Lung (tissue), 12 donors: ENCODE data around the gene EPPIN. TPM values are rescaled to one million over a fixed set of nuclear protein-coding genes. Genes with fewer than 3 reads are reported as not detected.

ENCODE experiments used
- ATAC-seq: fragments of 200-7000 bp; cut with Tn5 transposase; one replicate; pipeline ENCODE4 v1.9.1; 2020; ENCODE audit warnings: moderate number of reproducible peaks; ENCODE audit not compliant: insufficient read depth, low FRiP score
- DNase-seq, 3 donors: peaks; one replicate each; pipeline ENCODE4 v3.0.0-alpha.2; 2013 to 2017
- H3K27ac ChIP-seq, 2 donors: one replicate each; pipeline ENCODE4 v1.5.1; 2013; ENCODE audit warnings: mild to moderate bottlenecking in 2 of 2, moderate library complexity in 2 of 2, control low read depth in 1 of 2, inconsistent platforms in 1 of 2, low read depth in 1 of 2, low read length in 1 of 2
- H3K27me3 ChIP-seq, 3 donors: one replicate each; pipeline ENCODE4 v1.5.1; 2013; ENCODE audit warnings: low read length in 2 of 3; ENCODE audit not compliant: control insufficient read depth in 3 of 3, insufficient read depth in 3 of 3
- H3K36me3 ChIP-seq, 4 donors: one replicate each; pipeline ENCODE4 v1.5.1; 2013; ENCODE audit warnings: low read length in 4 of 4, mild to moderate bottlenecking in 1 of 4, moderate library complexity in 1 of 4; ENCODE audit not compliant: control insufficient read depth in 4 of 4, insufficient read depth in 4 of 4
- H3K4me1 ChIP-seq, 5 donors: one replicate each; pipeline ENCODE4 v1.5.1; 2013; ENCODE audit warnings: low read length in 5 of 5, mild to moderate bottlenecking in 2 of 5, moderate library complexity in 1 of 5; ENCODE audit not compliant: control insufficient read depth in 5 of 5, insufficient read depth in 5 of 5
- H3K4me3 ChIP-seq: one replicate; pipeline ENCODE4 v1.5.1; 2013; ENCODE audit warnings: mild to moderate bottlenecking, control low read depth, moderate library complexity
- H3K9ac ChIP-seq, 2 donors: one replicate each; pipeline ENCODE4 v1.5.1; 2013; ENCODE audit warnings: low read length in 2 of 2, control low read depth in 1 of 2; ENCODE audit not compliant: insufficient read depth in 1 of 2
- H3K9me3 ChIP-seq, 4 donors: one replicate each; pipeline ENCODE4 v1.5.1; 2013; ENCODE audit warnings: low read length in 3 of 4, mild to moderate bottlenecking in 1 of 4, moderate library complexity in 1 of 4; ENCODE audit not compliant: control insufficient read depth in 4 of 4, insufficient read depth in 3 of 4
- WGBS, 2 donors: extraction: QIAGEN DNeasy Blood & Tissue Kit; methylation state at CpG; one replicate each; pipeline ENCODE4 v1.1.7; 2013; 5-methylcytosine and 5-hydroxymethylcytosine counted together
- polyA plus RNA-seq, 2 donors: library from polyadenylated mRNA; stranded (reverse); fragments of 200-250 nt; gene quantifications; one replicate each; pipeline ENCODE4 v1.2.1, GENCODE V29; 2013
- total RNA-seq, 2 donors: library from RNA; depleted of rRNA in 1 of 2; stranded (reverse); fragments of >200 nt in 1 of 2; gene quantifications; one replicate each; pipeline ENCODE4 v1.2.1, GENCODE V29; 2014 to 2021
- TF ChIP-seq, protein P1 (sequence below): IDR thresholded peaks from 2 replicates; pipeline ENCODE4 v1.5.1; 2012; ENCODE audit warnings: mild to moderate bottlenecking; ENCODE audit errors: control extremely low read depth, extremely low read depth
- donor health status: control.
- donor health status: control.
- donor health status: Bipolar disorder and iron deficiency.
- donor health status: healthy.
- donor health status: DM: yes; HTN: yes; CAD: no.

The EPPIN gene
- total and polyA plus RNA-seq, 4 donors, result 0.09 to 1.3 (median 0.33) TPM

DNA sequence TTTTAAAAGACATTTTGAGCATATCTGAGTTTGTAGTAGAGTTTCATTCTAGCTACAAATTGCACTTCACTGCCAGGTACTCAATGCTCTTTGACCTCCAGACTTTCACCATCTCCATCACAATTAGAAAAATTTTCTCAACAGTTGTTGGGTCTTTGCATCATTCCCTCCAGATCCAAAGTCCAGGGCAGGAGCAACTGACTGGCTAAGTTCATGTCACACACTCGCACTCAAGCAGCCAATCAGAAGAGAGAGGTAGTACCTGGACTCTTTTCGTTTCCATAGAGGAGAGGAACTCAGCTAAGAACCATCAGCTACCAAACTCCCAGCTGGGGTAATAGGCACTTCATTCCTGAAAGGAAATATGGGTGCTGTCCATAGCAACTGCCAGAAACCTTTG is 40.8 kb downstream of the EPPIN start:
- ATAC-seq (no peak), DNase-seq (no peak)
- Histone ChIP-seq H3K9ac (no peak overlapping the region), H3K9me3 (peaks cover 0 to 2% (median 0%) of the 10 kb centered on the region in 4 donors), H3K36me3 (no peaks in the 10 kb centered on the region), H3K4me3 (no peak overlapping the region), H3K27me3 (no peaks in the 10 kb centered on the region), H3K4me1 (no peaks in the 10 kb centered on the region), H3K27ac (no peak overlapping the region)
- TF ChIP-seq, protein P1, sequence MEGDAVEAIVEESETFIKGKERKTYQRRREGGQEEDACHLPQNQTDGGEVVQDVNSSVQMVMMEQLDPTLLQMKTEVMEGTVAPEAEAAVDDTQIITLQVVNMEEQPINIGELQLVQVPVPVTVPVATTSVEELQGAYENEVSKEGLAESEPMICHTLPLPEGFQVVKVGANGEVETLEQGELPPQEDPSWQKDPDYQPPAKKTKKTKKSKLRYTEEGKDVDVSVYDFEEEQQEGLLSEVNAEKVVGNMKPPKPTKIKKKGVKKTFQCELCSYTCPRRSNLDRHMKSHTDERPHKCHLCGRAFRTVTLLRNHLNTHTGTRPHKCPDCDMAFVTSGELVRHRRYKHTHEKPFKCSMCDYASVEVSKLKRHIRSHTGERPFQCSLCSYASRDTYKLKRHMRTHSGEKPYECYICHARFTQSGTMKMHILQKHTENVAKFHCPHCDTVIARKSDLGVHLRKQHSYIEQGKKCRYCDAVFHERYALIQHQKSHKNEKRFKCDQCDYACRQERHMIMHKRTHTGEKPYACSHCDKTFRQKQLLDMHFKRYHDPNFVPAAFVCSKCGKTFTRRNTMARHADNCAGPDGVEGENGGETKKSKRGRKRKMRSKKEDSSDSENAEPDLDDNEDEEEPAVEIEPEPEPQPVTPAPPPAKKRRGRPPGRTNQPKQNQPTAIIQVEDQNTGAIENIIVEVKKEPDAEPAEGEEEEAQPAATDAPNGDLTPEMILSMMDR, result no peak
- WGBS, 2 donors, result 83 to 85% methylated on average over 2 of the region's 2 CpGs

- WGBS, 2 donors, result 43 to 45% methylated on average over 2 of the region's 2 CpGs
- H3K9me3 ChIP-seq, result peaks cover 0 to 2% (median 0%) of the 10 kb centered on the region in 4 donors
- no peak overlapping the region for H3K9ac ChIP-seq
- no peak for DNase-seq
- ATAC-seq, result no peak
- no peak overlapping the region for H3K27ac ChIP-seq
- no peaks in the 10 kb centered on the region for H3K27me3 ChIP-seq
- TF ChIP-seq, protein P1, result no peak
- no peak overlapping the region for H3K4me3 ChIP-seq
- no peaks in the 10 kb centered on the region for H3K36me3 ChIP-seq
- no peaks in the 10 kb centered on the region for H3K4me1 ChIP-seq
Observed at GRCh38 chr20:45503403-45503802, 43.8 kb downstream of the EPPIN start.

- DNase-seq (no peak), ATAC-seq (no peak)
- no peaks in the 10 kb centered on the region for H3K4me1 ChIP-seq
Observed at GRCh38 chr20:45502561-45502960, 44.6 kb downstream of the EPPIN start.

More at GRCh38 chr20:45502561-45502960, 44.6 kb downstream of the EPPIN start:
- Histone ChIP-seq H3K9ac (no peak overlapping the region), H3K9me3 (peaks cover 0 to 2% (median 0%) of the 10 kb centered on the region in 4 donors), H3K27ac (no peak overlapping the region), H3K36me3 (no peaks in the 10 kb centered on the region), H3K27me3 (no peaks in the 10 kb centered on the region), H3K4me3 (no peak overlapping the region)
- TF ChIP-seq, protein P1, result no peak
- WGBS, 2 donors, result 50 to 62% methylated on average over 1 of the region's 1 CpG
